BE2C (cell line): Measurements from ENCODE around the gene ARHGDIG.

Experiments used
- DNase-seq: peaks from one replicate; pipeline ENCODE4 v3.0.0-alpha.2; 2020
- H3K27me3 ChIP-seq: fragments of 250-450 bp; sonication (Bioruptor Pico); 2 replicates; pipeline ENCODE4 v1.5.1; 2020; ENCODE audit warnings: mild to moderate bottlenecking
- H3K36me3 ChIP-seq: fragments of 250-450 bp; sonication (Bioruptor Pico); 2 replicates; pipeline ENCODE4 v1.5.1; 2020; ENCODE audit warnings: mild to moderate bottlenecking
- H3K4me1 ChIP-seq: fragments of 250-450 bp; sonication (Bioruptor Pico); 2 replicates; pipeline ENCODE4 v1.5.1; 2020
- H3K4me3 ChIP-seq: 2 replicates; pipeline ENCODE4 v1.5.1; 2011; ENCODE audit warnings: low read depth, low read length
- H3K9me3 ChIP-seq: fragments of 250-450 bp; sonication (Bioruptor Pico); 2 replicates; pipeline ENCODE4 v1.5.1; 2020
- CTCF ChIP-seq: IDR thresholded peaks from 2 replicates; pipeline ENCODE4 v1.5.1; 2012; ENCODE audit warnings: mild to moderate bottlenecking, low read depth, low read length

Gene ARHGDIG

GRCh38 chr16:307691-308312 is 27.4 kb downstream of the ARHGDIG start:
- Histone ChIP-seq H3K36me3 (no peaks in the 10 kb centered on the region; the same call in 1 of the 2 replicates), H3K27me3 (no peaks in the 10 kb centered on the region), H3K4me3 (no peak overlapping the region), H3K4me1 (no peaks in the 10 kb centered on the region), H3K9me3 (no peaks in the 10 kb centered on the region)
- no peak for TF ChIP-seq CTCF
- DNase-seq, result no peak

- peaks cover 2% of the 10 kb centered on the region for H3K4me1 ChIP-seq
- no peak for TF ChIP-seq CTCF
- no peak for DNase-seq
- no peaks in the 10 kb centered on the region; the same call in 1 of the 2 replicates for H3K36me3 ChIP-seq
- H3K4me3 ChIP-seq, result no peak overlapping the region
- no peaks in the 10 kb centered on the region for H3K27me3 ChIP-seq
- no peaks in the 10 kb centered on the region for H3K9me3 ChIP-seq
These were observed 29.1 kb downstream of the ARHGDIG start for GRCh38 chr16:309476-309875.

- no peaks in the 10 kb centered on the region; the same call in 1 of the 2 replicates for H3K36me3 ChIP-seq
- peaks cover 8% of the 10 kb centered on the region for H3K4me1 ChIP-seq
- no peak overlapping the region for H3K4me3 ChIP-seq
- no peaks in the 10 kb centered on the region for H3K27me3 ChIP-seq
- no peaks in the 10 kb centered on the region for H3K9me3 ChIP-seq
- no peak for TF ChIP-seq CTCF
- no peak for DNase-seq
These were observed 31.3 kb downstream of the ARHGDIG start for GRCh38 chr16:311725-312124.

GRCh38 chr16:314351-314750 is 34.0 kb downstream of the ARHGDIG start:
- H3K36me3 ChIP-seq, result no peaks in the 10 kb centered on the region
- H3K4me1 ChIP-seq, result peaks cover 8% of the 10 kb centered on the region
- TF ChIP-seq CTCF, result no peak
- H3K27me3 ChIP-seq, result no peaks in the 10 kb centered on the region
- DNase-seq, result no peak
- H3K4me3 ChIP-seq, result no peak overlapping the region
- H3K9me3 ChIP-seq, result no peaks in the 10 kb centered on the region

- Histone ChIP-seq H3K4me3 (no peak overlapping the region), H3K27me3 (no peaks in the 10 kb centered on the region), H3K36me3 (no peaks in the 10 kb centered on the region), H3K4me1 (peaks cover 8% of the 10 kb centered on the region), H3K9me3 (no peaks in the 10 kb centered on the region)
- TF ChIP-seq CTCF, result no peak
- no peak for DNase-seq
These were observed 34.5 kb downstream of the ARHGDIG start for GRCh38 chr16:314795-315299.

- Histone ChIP-seq H3K4me1 (peaks cover 8% of the 10 kb centered on the region), H3K9me3 (no peaks in the 10 kb centered on the region), H3K36me3 (no peaks in the 10 kb centered on the region), H3K27me3 (no peaks in the 10 kb centered on the region), H3K4me3 (no peak overlapping the region)
- TF ChIP-seq CTCF, result no peak
- no peak for DNase-seq
These were observed 36.5 kb downstream of the ARHGDIG start for GRCh38 chr16:316741-317464.
